WTC11 (cell line): ENCODE data around the gene UQCRHL. TPM values are rescaled to one million over a fixed set of nuclear protein-coding genes. Genes with fewer than 3 reads are reported as not detected.

Experiments
- ATAC-seq: fragments of 200-7000 bp; cut with Tn5 transposase; 2 replicates; pipeline ENCODE4 v1.10.0; 2021; ENCODE audit warnings: mild to moderate bottlenecking, moderate library complexity
- CTCF ChIA-PET: fragments of 300-600 bp; sonication (Branson Sonifier 250); formaldehyde crosslinking; loops from one replicate; lab custom pipeline; 2021; ENCODE audit warnings: antibody characterized with exemption; lab: Charles Lee
- POLR2A ChIA-PET: fragments of 350-600 bp; sonication (Branson Sonifier 250); formaldehyde crosslinking; loops from one replicate; lab custom pipeline; 2021; ENCODE audit warnings: antibody characterized with exemption; lab: Charles Lee
- DNase-seq: peaks from one replicate; pipeline ENCODE4 v3.0.0; 2021; ENCODE audit warnings: low spot score
- H3K27ac Mint-ChIP-seq: 2 replicates; pipeline ENCODE4 v1.8.0; 2021; ENCODE audit warnings: mixed read lengths
- H3K27me3 Mint-ChIP-seq: 2 replicates; pipeline ENCODE4 v1.8.0; 2021; ENCODE audit warnings: low read depth, mild to moderate bottlenecking, moderate library complexity, mixed read lengths
- H3K36me3 Mint-ChIP-seq: 2 replicates; pipeline ENCODE4 v1.8.0; 2021; ENCODE audit warnings: mixed read lengths
- H3K4me1 Mint-ChIP-seq: 2 replicates; pipeline ENCODE4 v1.8.0; 2022; ENCODE audit warnings: mixed read lengths
- H3K4me3 Mint-ChIP-seq: 2 replicates; pipeline ENCODE4 v1.8.0; 2021; ENCODE audit warnings: mild to moderate bottlenecking, moderate library complexity, mixed read lengths
- H3K9me3 Mint-ChIP-seq: 2 replicates; pipeline ENCODE4 v1.8.0; 2021; ENCODE audit warnings: mixed read lengths
- ELF4 ChIP-seq: sonication (generic); formaldehyde crosslinking; IDR thresholded peaks from 2 replicates; pipeline ENCODE4 v1.8.1; 2022; ENCODE audit warnings: low read depth, mild to moderate bottlenecking, moderate library complexity, missing genetic modification reagents
- EMX1 ChIP-seq: fragments of 250-450 bp; sonication (Bioruptor Pico); IDR thresholded peaks from 2 replicates; pipeline ENCODE4 v1.8.0; 2021; ENCODE audit warnings: mild to moderate bottlenecking
- ETV6 ChIP-seq: sonication (generic); formaldehyde crosslinking; IDR thresholded peaks from 2 replicates; pipeline ENCODE4 v1.8.1; 2022; ENCODE audit warnings: mild to moderate bottlenecking, missing genetic modification reagents
- FOXP1 ChIP-seq: sonication (generic); formaldehyde crosslinking; IDR thresholded peaks from 2 replicates; pipeline ENCODE4 v1.8.0; 2022; ENCODE audit warnings: missing genetic modification reagents, mild to moderate bottlenecking, moderate library complexity, borderline replicate concordance
- GRHL2 ChIP-seq: fragments of 250-450 bp; sonication (Bioruptor Pico); IDR thresholded peaks from 2 replicates; pipeline ENCODE4 v1.8.0; 2022; ENCODE audit warnings: mild to moderate bottlenecking, moderate library complexity; ENCODE audit not compliant: insufficient replicate concordance, severe bottlenecking
- HMGA2 ChIP-seq: fragments of 250-450 bp; sonication (Bioruptor Pico); IDR thresholded peaks from 2 replicates; pipeline ENCODE4 v1.4.0; 2021; ENCODE audit warnings: mild to moderate bottlenecking, moderate library complexity
- JAZF1 ChIP-seq: fragments of 250-450 bp; sonication (Bioruptor Pico); IDR thresholded peaks from 2 replicates; pipeline ENCODE4 v1.9.0; 2021; ENCODE audit warnings: moderate library complexity, mild to moderate bottlenecking, inconsistent platforms
- KAT7 ChIP-seq: sonication (generic); formaldehyde crosslinking; IDR thresholded peaks from 2 replicates; pipeline ENCODE4 v1.8.1; 2023; ENCODE audit warnings: missing genetic modification reagents, mild to moderate bottlenecking, borderline replicate concordance
- MYBL2 ChIP-seq: sonication (generic); formaldehyde crosslinking; IDR thresholded peaks from 2 replicates; pipeline ENCODE4 v1.8.1; 2023; ENCODE audit warnings: mild to moderate bottlenecking, moderate library complexity, missing genetic modification reagents
- NFATC4 ChIP-seq: fragments of 250-450 bp; sonication (Bioruptor Pico); IDR thresholded peaks from 2 replicates; pipeline ENCODE4 v1.9.0; 2021; ENCODE audit warnings: mild to moderate bottlenecking
- NR3C1 ChIP-seq: sonication (generic); formaldehyde crosslinking; conservative IDR thresholded peaks from 2 replicates; pipeline ENCODE4 v1.8.1; 2023; ENCODE audit warnings: low read depth, mild to moderate bottlenecking, missing genetic modification reagents
- OVOL2 ChIP-seq: fragments of 250-450 bp; sonication (Bioruptor Pico); IDR thresholded peaks from 2 replicates; pipeline ENCODE4 v1.9.0; 2021; ENCODE audit warnings: mild to moderate bottlenecking, borderline replicate concordance
- PRRX2 ChIP-seq: fragments of 250-450 bp; sonication (Bioruptor Pico); IDR thresholded peaks from 2 replicates; pipeline ENCODE4 v1.8.0; 2021; ENCODE audit warnings: mild to moderate bottlenecking
- RORB ChIP-seq: fragments of 250-450 bp; sonication (Bioruptor Pico); IDR thresholded peaks from 2 replicates; pipeline ENCODE4 v1.9.0; 2021; ENCODE audit warnings: mild to moderate bottlenecking
- SMAD4 ChIP-seq: sonication (generic); formaldehyde crosslinking; IDR thresholded peaks from 2 replicates; pipeline ENCODE4 v1.8.0; 2022; ENCODE audit warnings: mild to moderate bottlenecking, missing genetic modification reagents
- SP1 ChIP-seq: sonication (generic); formaldehyde crosslinking; conservative IDR thresholded peaks from 2 replicates; pipeline ENCODE4 v1.8.1; 2022; ENCODE audit warnings: missing genetic modification reagents
- TEAD1 ChIP-seq: sonication (generic); formaldehyde crosslinking; IDR thresholded peaks from 2 replicates; pipeline ENCODE4 v1.8.0; 2022; ENCODE audit warnings: mild to moderate bottlenecking, missing genetic modification reagents
- ZBTB21 ChIP-seq: sonication (generic); formaldehyde crosslinking; IDR thresholded peaks from 2 replicates; pipeline ENCODE4 v1.8.1; 2023; ENCODE audit warnings: mild to moderate bottlenecking, missing genetic modification reagents, borderline replicate concordance
- total RNA-seq: library from RNA; stranded (reverse); gene quantifications from 3 replicates; pipeline ENCODE4 v1.2.3, GENCODE V29; 2021
- TF ChIP-seq, protein P1 (sequence below): sonication (generic); formaldehyde crosslinking; IDR thresholded peaks from 2 replicates; pipeline ENCODE4 v1.8.0; 2023; ENCODE audit warnings: missing genetic modification reagents
- TF ChIP-seq, protein P2 (sequence below): sonication (generic); formaldehyde crosslinking; IDR thresholded peaks from 2 replicates; pipeline ENCODE4 v1.8.0; 2022; ENCODE audit warnings: mild to moderate bottlenecking, missing genetic modification reagents
- TF ChIP-seq, protein P3 (sequence below): sonication (generic); formaldehyde crosslinking; IDR thresholded peaks from 2 replicates; pipeline ENCODE4 v1.8.1; 2022; ENCODE audit warnings: low read depth, mild to moderate bottlenecking, moderate library complexity, missing genetic modification reagents, borderline replicate concordance
- TF ChIP-seq, protein P4 (sequence below): sonication (generic); formaldehyde crosslinking; IDR thresholded peaks from 2 replicates; pipeline ENCODE4 v1.8.1; 2023; ENCODE audit warnings: mild to moderate bottlenecking, missing genetic modification reagents
- TF ChIP-seq, protein P5 (sequence below): fragments of 250-450 bp; sonication (Bioruptor Pico); IDR thresholded peaks from 2 replicates; pipeline ENCODE4 v1.9.0; 2021; ENCODE audit warnings: moderate library complexity, mild to moderate bottlenecking, inconsistent platforms, borderline replicate concordance
- TF ChIP-seq, protein P6 (sequence below): sonication (generic); formaldehyde crosslinking; IDR thresholded peaks from 2 replicates; pipeline ENCODE4 v1.8.0; 2022; ENCODE audit warnings: mild to moderate bottlenecking, missing genetic modification reagents

Gene UQCRHL
- total RNA-seq, 1 experiment from 2014 or later, result 3.8 TPM

DNA sequence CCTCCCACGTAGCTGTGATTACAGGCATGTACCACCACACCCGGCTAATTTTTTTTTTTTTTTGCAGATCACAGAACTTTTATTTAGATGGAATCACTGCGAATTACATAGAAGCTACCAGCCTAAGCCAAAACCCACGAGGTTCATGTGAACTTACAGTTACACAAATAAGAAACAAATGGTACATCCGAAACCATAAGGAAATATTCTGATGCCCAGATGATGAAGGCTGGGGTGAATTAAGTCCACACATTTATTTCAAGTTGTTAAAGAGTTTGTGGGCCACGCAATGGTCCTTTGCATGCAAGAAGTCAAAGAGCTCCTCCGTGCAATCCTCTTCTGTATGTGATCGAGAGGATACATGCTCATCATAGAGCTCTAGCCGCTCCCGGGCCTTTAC lies 328 bp downstream of the UQCRHL start (continued):
- no peak for TF ChIP-seq GRHL2 (CRISPR knock-in tag)

DNA sequence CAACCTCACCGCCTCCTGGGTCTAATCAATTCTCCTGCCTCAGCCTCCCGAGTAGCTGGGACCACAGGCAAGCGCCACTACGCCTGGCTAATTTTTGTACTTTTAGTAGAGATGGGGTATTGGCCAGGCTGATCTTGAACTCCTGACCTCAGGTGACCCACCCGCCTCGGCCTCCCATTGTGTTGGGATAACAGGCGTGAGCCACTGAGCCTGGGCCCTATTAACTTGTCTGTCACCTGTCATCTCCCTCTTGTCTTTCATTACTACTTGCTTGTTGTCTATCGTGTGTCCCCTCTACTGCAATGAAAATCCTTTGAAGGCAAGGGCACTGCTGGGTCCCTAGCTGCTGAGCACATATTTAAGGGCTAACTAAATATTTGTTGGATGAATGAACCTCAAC lies 3.4 kb downstream of the UQCRHL start:
- DNase-seq, result no peak
- Mint-ChIP-seq H3K4me3 (no peak overlapping the region), H3K27me3 (no peaks in the 10 kb centered on the region; the same call in 1 of the 2 replicates), H3K9me3 (no peaks in the 10 kb centered on the region), H3K27ac (no peak overlapping the region), H3K4me1 (peaks cover 24% of the 10 kb centered on the region), H3K36me3 (no peaks in the 10 kb centered on the region)
- POLR2A ChIA-PET, result no interaction called here
- ATAC-seq, result no peak
- TF ChIP-seq HMGA2 (CRISPR knock-in tag) (no peak), SP1 (CRISPR knock-in tag) (no peak), ELF4 (CRISPR knock-in tag) (no peak), FOXP1 (CRISPR knock-in tag) (no peak), RORB (CRISPR knock-in tag) (no peak), EMX1 (CRISPR knock-in tag) (no peak), ZBTB21 (CRISPR knock-in tag) (no peak), GRHL2 (CRISPR knock-in tag) (no peak), MYBL2 (CRISPR knock-in tag) (no peak), NR3C1 (no peak), OVOL2 (CRISPR knock-in tag) (no peak), PRRX2 (CRISPR knock-in tag) (no peak), NFATC4 (no peak)
- TF ChIP-seq, protein P1, sequence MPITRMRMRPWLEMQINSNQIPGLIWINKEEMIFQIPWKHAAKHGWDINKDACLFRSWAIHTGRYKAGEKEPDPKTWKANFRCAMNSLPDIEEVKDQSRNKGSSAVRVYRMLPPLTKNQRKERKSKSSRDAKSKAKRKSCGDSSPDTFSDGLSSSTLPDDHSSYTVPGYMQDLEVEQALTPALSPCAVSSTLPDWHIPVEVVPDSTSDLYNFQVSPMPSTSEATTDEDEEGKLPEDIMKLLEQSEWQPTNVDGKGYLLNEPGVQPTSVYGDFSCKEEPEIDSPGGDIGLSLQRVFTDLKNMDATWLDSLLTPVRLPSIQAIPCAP (CRISPR knock-in tag), result no peak
- CTCF ChIA-PET, result interaction anchor here (0.6 to 5.0 kb wide), 26 partner anchors 10 to 359 kb away, joined by 3 to 31 read pairs (median 4); partner anchors contain the start of genes SPEN and ZBTB17

DNA sequence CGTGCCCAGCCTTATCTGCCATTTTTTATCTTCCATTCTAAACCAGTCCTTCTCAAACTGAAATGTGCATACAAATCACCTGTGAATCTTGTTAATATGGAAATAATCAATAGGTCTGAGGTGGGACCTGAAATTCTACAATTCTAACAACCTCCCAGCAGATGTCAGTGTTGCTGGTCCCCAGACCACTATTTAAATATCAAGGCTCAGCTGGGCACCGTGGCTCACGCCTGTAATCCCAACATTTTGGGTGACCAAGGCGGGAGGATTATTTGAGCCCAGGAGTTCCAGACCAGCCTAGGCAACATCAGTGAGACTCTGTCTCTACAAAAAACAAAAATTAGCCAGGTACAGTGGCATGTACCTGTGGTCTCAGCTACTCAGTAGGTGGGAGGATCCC lies 4.1 kb downstream of the UQCRHL start:
- Mint-ChIP-seq H3K9me3 (no peaks in the 10 kb centered on the region), H3K27ac (no peak overlapping the region), H3K4me3 (no peak overlapping the region), H3K27me3 (no peaks in the 10 kb centered on the region; the same call in 1 of the 2 replicates), H3K4me1 (peaks cover 19% of the 10 kb centered on the region), H3K36me3 (no peaks in the 10 kb centered on the region)
- ChIA-PET POLR2A (interaction anchor here (0.5 kb wide), 1 partner anchor 17 kb away, joined by 3 read pairs; no protein-coding TSS in a partner anchor), CTCF (interaction anchor here (0.5 to 5.0 kb wide), 28 partner anchors 9 to 410 kb away, joined by 3 to 31 read pairs (median 4); partner anchors contain the start of genes SPEN and ZBTB17)
- ATAC-seq, result peak; percentile 54
- peak; percentile 36 for DNase-seq
- TF ChIP-seq KAT7 (no peak), JAZF1 (CRISPR knock-in tag) (no peak), ZBTB21 (CRISPR knock-in tag) (no peak)
- TF ChIP-seq, protein P2, sequence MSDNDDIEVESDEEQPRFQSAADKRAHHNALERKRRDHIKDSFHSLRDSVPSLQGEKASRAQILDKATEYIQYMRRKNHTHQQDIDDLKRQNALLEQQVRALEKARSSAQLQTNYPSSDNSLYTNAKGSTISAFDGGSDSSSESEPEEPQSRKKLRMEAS (CRISPR knock-in tag), result no peak

DNA sequence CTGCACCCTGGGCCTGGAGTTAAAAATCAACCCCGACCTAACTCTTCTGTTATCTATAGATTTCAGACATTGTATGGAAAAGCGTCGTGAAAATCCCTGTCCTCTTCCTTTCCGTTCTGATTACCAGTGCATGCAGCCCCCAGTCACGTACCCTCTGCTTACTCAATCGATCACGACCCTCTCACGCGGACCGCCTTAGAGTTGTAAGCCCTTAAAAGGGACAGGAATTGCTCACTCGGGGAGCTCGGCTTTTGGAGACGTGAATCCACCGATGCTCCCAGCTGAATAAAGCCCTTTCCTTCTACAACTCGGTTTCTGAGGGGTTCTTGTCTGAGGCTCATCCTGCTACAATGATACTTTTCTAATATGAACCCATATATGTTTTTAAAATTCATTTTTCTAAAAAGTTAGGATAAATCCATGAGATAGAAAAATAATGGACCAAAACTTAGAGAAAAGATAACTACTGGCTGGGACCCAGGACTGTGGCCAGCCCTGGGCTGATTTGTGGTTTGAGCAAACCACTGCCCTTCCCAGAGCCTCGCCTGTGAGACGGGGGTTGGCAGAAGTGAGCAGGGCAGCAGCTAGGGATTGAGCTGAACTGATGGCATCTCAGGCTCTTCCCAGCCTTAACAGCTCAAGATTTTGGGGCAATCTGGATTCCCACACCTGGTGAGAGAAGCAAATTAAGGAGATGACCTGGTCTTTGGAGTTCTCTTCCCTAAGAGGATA lies 5.0 kb downstream of the UQCRHL start:
- DNase-seq (no peak), ATAC-seq (no peak)
- H3K36me3 Mint-ChIP-seq, result no peaks in the 10 kb centered on the region
- no peak overlapping the region for H3K4me3 Mint-ChIP-seq
- CTCF ChIA-PET, result interaction anchor here (1.5 to 5.0 kb wide), 5 partner anchors 11 to 253 kb away, joined by 3 to 31 read pairs (median 14); no protein-coding TSS in a partner anchor
- POLR2A ChIA-PET, result no interaction called here
- no peaks in the 10 kb centered on the region; the same call in 1 of the 2 replicates for H3K27me3 Mint-ChIP-seq
- H3K4me1 Mint-ChIP-seq, result peaks cover 19% of the 10 kb centered on the region
- no peaks in the 10 kb centered on the region for H3K9me3 Mint-ChIP-seq
- no peak overlapping the region for H3K27ac Mint-ChIP-seq
- TF ChIP-seq, protein P3, sequence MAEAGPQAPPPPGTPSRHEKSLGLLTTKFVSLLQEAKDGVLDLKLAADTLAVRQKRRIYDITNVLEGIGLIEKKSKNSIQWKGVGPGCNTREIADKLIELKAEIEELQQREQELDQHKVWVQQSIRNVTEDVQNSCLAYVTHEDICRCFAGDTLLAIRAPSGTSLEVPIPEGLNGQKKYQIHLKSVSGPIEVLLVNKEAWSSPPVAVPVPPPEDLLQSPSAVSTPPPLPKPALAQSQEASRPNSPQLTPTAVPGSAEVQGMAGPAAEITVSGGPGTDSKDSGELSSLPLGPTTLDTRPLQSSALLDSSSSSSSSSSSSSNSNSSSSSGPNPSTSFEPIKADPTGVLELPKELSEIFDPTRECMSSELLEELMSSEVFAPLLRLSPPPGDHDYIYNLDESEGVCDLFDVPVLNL (CRISPR knock-in tag), result no peak
- TF ChIP-seq EMX1 (CRISPR knock-in tag), result no peak
- TF ChIP-seq, protein P4, sequence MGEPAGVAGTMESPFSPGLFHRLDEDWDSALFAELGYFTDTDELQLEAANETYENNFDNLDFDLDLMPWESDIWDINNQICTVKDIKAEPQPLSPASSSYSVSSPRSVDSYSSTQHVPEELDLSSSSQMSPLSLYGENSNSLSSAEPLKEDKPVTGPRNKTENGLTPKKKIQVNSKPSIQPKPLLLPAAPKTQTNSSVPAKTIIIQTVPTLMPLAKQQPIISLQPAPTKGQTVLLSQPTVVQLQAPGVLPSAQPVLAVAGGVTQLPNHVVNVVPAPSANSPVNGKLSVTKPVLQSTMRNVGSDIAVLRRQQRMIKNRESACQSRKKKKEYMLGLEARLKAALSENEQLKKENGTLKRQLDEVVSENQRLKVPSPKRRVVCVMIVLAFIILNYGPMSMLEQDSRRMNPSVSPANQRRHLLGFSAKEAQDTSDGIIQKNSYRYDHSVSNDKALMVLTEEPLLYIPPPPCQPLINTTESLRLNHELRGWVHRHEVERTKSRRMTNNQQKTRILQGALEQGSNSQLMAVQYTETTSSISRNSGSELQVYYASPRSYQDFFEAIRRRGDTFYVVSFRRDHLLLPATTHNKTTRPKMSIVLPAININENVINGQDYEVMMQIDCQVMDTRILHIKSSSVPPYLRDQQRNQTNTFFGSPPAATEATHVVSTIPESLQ (CRISPR knock-in tag), result no peak
- TF ChIP-seq ETV6 (CRISPR knock-in tag), result no peak
- TF ChIP-seq, protein P5, sequence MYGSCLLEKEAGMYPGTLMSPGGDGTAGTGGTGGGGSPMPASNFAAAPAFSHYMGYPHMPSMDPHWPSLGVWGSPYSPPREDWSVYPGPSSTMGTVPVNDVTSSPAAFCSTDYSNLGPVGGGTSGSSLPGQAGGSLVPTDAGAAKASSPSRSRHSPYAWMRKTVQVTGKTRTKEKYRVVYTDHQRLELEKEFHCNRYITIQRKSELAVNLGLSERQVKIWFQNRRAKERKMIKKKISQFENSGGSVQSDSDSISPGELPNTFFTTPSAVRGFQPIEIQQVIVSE, result no peak
- no peak for TF ChIP-seq ZBTB21 (CRISPR knock-in tag)
- TF ChIP-seq, protein P6, sequence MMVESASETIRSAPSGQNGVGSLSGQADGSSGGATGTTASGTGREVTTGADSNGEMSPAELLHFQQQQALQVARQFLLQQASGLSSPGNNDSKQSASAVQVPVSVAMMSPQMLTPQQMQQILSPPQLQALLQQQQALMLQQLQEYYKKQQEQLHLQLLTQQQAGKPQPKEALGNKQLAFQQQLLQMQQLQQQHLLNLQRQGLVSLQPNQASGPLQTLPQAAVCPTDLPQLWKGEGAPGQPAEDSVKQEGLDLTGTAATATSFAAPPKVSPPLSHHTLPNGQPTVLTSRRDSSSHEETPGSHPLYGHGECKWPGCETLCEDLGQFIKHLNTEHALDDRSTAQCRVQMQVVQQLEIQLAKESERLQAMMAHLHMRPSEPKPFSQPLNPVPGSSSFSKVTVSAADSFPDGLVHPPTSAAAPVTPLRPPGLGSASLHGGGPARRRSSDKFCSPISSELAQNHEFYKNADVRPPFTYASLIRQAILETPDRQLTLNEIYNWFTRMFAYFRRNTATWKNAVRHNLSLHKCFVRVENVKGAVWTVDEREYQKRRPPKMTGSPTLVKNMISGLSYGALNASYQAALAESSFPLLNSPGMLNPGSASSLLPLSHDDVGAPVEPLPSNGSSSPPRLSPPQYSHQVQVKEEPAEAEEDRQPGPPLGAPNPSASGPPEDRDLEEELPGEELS (CRISPR knock-in tag), result no peak
- no peak for TF ChIP-seq SMAD4
- TF ChIP-seq TEAD1 (CRISPR knock-in tag), result no peak
